ENCODE measurements around the gene ZNF579. TPM values are rescaled to one million over a fixed set of nuclear protein-coding genes. Genes with fewer than 3 reads are reported as not detected.

Gene ZNF579
- total RNA-seq, 1 donor from 2014 or later = 29.1 TPM

DNA sequence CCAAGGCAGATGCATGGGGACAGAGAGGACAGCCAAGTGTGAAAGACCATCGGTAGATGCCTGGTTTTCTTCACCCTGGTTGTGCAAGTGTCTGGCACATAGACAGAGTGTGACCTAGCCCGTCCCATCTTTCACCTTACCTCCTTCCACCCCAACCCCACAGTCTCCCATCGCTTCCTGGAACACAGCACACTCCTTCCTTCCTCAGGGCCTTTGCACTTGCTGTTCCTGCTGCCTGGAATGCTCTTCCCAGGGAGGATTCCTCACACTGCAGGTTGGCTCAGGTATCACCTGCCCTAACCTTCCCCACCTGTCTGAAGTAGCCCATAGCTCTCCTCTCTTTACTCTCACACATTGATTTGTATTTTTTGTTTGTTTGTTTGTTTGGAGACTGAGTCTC, 15.7 kb upstream of the ZNF579 start:
- DNase-seq (ENCODE audit: low read depth, low spot score) = no peak
- H3K27me3 Mint-ChIP-seq (ENCODE audit: low read depth) = no peaks in the 10 kb centered on the region
- H3K4me3 Mint-ChIP-seq = peak overlapping the region; percentile 29
- peaks cover 32% of the 10 kb centered on the region for H3K36me3 Mint-ChIP-seq (ENCODE audit: low read depth)
- TF ChIP-seq, protein P1, sequence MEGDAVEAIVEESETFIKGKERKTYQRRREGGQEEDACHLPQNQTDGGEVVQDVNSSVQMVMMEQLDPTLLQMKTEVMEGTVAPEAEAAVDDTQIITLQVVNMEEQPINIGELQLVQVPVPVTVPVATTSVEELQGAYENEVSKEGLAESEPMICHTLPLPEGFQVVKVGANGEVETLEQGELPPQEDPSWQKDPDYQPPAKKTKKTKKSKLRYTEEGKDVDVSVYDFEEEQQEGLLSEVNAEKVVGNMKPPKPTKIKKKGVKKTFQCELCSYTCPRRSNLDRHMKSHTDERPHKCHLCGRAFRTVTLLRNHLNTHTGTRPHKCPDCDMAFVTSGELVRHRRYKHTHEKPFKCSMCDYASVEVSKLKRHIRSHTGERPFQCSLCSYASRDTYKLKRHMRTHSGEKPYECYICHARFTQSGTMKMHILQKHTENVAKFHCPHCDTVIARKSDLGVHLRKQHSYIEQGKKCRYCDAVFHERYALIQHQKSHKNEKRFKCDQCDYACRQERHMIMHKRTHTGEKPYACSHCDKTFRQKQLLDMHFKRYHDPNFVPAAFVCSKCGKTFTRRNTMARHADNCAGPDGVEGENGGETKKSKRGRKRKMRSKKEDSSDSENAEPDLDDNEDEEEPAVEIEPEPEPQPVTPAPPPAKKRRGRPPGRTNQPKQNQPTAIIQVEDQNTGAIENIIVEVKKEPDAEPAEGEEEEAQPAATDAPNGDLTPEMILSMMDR (conservative IDR thresholded peaks at IDR 0.05) = no peak
- peaks cover 13% of the 10 kb centered on the region for H3K4me1 Mint-ChIP-seq
- peaks cover 5% of the 10 kb centered on the region for H3K9me3 Mint-ChIP-seq
- H3K27ac Mint-ChIP-seq (ENCODE audit: unreplicated experiment) = no peak overlapping the region

- no peak overlapping the region for H3K27ac Mint-ChIP-seq (ENCODE audit: unreplicated experiment)
- peaks cover 7% of the 10 kb centered on the region for H3K4me1 Mint-ChIP-seq
- TF ChIP-seq, protein P1 (conservative IDR thresholded peaks at IDR 0.05) = no peak
- peak overlapping the region; percentile 27 for H3K4me3 Mint-ChIP-seq
- H3K27me3 Mint-ChIP-seq (ENCODE audit: low read depth) = no peaks in the 10 kb centered on the region
- peaks cover 32% of the 10 kb centered on the region for H3K36me3 Mint-ChIP-seq (ENCODE audit: low read depth)
- no peak for DNase-seq (ENCODE audit: low read depth, low spot score)
- peaks cover 5% of the 10 kb centered on the region for H3K9me3 Mint-ChIP-seq
Observed at GRCh38 chr19:55594996-55595545, 14.4 kb upstream of the ZNF579 start.

GRCh38 chr19:55593096-55593772, 12.6 kb upstream of the ZNF579 start:
- Mint-ChIP-seq H3K27me3 (ENCODE audit: low read depth) (no peaks in the 10 kb centered on the region), H3K4me3 (peak overlapping the region; percentile 15), H3K9me3 (no peaks in the 10 kb centered on the region), H3K4me1 (peaks cover 3% of the 10 kb centered on the region), H3K27ac (ENCODE audit: unreplicated experiment) (no peak overlapping the region), H3K36me3 (ENCODE audit: low read depth) (peaks cover 27% of the 10 kb centered on the region)
- TF ChIP-seq, protein P1 (conservative IDR thresholded peaks at IDR 0.05) = no peak
- no peak for DNase-seq (ENCODE audit: low read depth, low spot score)

GRCh38 chr19:55592391-55593090, 11.9 kb upstream of the ZNF579 start:
- TF ChIP-seq, protein P1 (conservative IDR thresholded peaks at IDR 0.05) = no peak
- Mint-ChIP-seq H3K36me3 (ENCODE audit: low read depth) (peaks cover 27% of the 10 kb centered on the region), H3K4me1 (peaks cover 3% of the 10 kb centered on the region), H3K27ac (ENCODE audit: unreplicated experiment) (no peak overlapping the region), H3K4me3 (no peak overlapping the region), H3K27me3 (ENCODE audit: low read depth) (no peaks in the 10 kb centered on the region), H3K9me3 (no peaks in the 10 kb centered on the region)
- no peak for DNase-seq (ENCODE audit: low read depth, low spot score)

GRCh38 chr19:55591555-55591954, 10.9 kb upstream of the ZNF579 start:
- no peak for DNase-seq (ENCODE audit: low read depth, low spot score)
- H3K27ac Mint-ChIP-seq (ENCODE audit: unreplicated experiment) = no peak overlapping the region
- H3K36me3 Mint-ChIP-seq (ENCODE audit: low read depth) = peaks cover 23% of the 10 kb centered on the region
- H3K4me3 Mint-ChIP-seq = peak overlapping the region; percentile 57
- H3K27me3 Mint-ChIP-seq (ENCODE audit: low read depth) = no peaks in the 10 kb centered on the region
- no peaks in the 10 kb centered on the region for H3K9me3 Mint-ChIP-seq
- peaks cover 13% of the 10 kb centered on the region for H3K4me1 Mint-ChIP-seq
- TF ChIP-seq, protein P1 (conservative IDR thresholded peaks at IDR 0.05) = no peak

Data from neural crest cell (in vitro differentiated cells).